A549 (cell line): Measurements from ENCODE around the gene KCNQ1.

Experiments
- BHLHE40 ChIP-seq: IDR thresholded peaks from 2 replicates; pipeline ENCODE4 v1.6.1; 2012; ENCODE audit warnings: low read depth, low read length, inconsistent platforms
- CEBPB ChIP-seq, 2 experiments: fragments of >200 bp in 1 of 2; sonication (Bioruptor Twin) in 1 of 2; formaldehyde crosslinking in 1 of 2; IDR thresholded peaks; 2 replicates each; pipeline ENCODE4 v1.6.1; 2012 to 2016
- CHD2 ChIP-seq: fragments of 150-350 bp; IDR thresholded peaks from 2 replicates; pipeline ENCODE4 v1.6.1; 2014; ENCODE audit warnings: low read length; ENCODE audit not compliant: partially characterized antibody
- JUN ChIP-seq, 2 experiments: fragments of >200 bp; sonication (Bioruptor Twin); formaldehyde crosslinking; IDR thresholded peaks; 2 replicates in 1 of 2; 3 replicates in 1 of 2; pipeline ENCODE4 v1.6.1; 2016 to 2017
- KDM5A ChIP-seq: fragments of 200-600 bp; sonication (generic); IDR thresholded peaks from 2 replicates; pipeline ENCODE4 v1.6.1; 2016; ENCODE audit warnings: antibody characterized with exemption, mild to moderate bottlenecking
- POLR2A ChIP-seq: IDR thresholded peaks from 2 replicates; pipeline ENCODE4 v1.6.1; 2012; ENCODE audit warnings: mild to moderate bottlenecking, low read length
- RNF2 ChIP-seq: fragments of 200-600 bp; sonication (generic); IDR thresholded peaks from 2 replicates; pipeline ENCODE4 v1.6.1; 2016; ENCODE audit warnings: low read depth, mild to moderate bottlenecking, antibody characterized with exemption, moderate library complexity, borderline replicate concordance
- TF ChIP-seq, protein P1 (sequence below): fragments of >200 bp; sonication (Bioruptor Twin); formaldehyde crosslinking; IDR thresholded peaks from 3 replicates; pipeline ENCODE4 v1.5.1; 2016
- TF ChIP-seq, protein P2 (sequence below): IDR thresholded peaks from 2 replicates; pipeline ENCODE4 v1.6.1; 2012; ENCODE audit warnings: low read depth, borderline replicate concordance

- TF ChIP-seq JUN (IDR thresholded peaks at IDR 0.05) (no peak), BHLHE40 (no peak), CEBPB (IDR thresholded peaks at IDR 0.05) (no peak), KDM5A (no peak), POLR2A (no peak), CHD2 (no peak), RNF2 (no peak)
- TF ChIP-seq, protein P1, sequence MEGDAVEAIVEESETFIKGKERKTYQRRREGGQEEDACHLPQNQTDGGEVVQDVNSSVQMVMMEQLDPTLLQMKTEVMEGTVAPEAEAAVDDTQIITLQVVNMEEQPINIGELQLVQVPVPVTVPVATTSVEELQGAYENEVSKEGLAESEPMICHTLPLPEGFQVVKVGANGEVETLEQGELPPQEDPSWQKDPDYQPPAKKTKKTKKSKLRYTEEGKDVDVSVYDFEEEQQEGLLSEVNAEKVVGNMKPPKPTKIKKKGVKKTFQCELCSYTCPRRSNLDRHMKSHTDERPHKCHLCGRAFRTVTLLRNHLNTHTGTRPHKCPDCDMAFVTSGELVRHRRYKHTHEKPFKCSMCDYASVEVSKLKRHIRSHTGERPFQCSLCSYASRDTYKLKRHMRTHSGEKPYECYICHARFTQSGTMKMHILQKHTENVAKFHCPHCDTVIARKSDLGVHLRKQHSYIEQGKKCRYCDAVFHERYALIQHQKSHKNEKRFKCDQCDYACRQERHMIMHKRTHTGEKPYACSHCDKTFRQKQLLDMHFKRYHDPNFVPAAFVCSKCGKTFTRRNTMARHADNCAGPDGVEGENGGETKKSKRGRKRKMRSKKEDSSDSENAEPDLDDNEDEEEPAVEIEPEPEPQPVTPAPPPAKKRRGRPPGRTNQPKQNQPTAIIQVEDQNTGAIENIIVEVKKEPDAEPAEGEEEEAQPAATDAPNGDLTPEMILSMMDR = no peak
- TF ChIP-seq, protein P2, sequence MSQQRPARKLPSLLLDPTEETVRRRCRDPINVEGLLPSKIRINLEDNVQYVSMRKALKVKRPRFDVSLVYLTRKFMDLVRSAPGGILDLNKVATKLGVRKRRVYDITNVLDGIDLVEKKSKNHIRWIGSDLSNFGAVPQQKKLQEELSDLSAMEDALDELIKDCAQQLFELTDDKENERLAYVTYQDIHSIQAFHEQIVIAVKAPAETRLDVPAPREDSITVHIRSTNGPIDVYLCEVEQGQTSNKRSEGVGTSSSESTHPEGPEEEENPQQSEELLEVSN = no peak
These were observed 301.8 kb downstream of the KCNQ1 start for GRCh38 chr11:2746401-2747247.
